G401 (cell line): ENCODE data around the gene DPH7. TPM values are rescaled to one million over a fixed set of nuclear protein-coding genes. Genes with fewer than 3 reads are reported as not detected.
"Not testable (repeated sequence)": the region's sequence is repeated elsewhere in the genome, so short reads cannot be mapped to it uniquely, and the experiment has no call there.

Experiments
- DNase-seq: peaks from one replicate; pipeline ENCODE4 v3.0.0-alpha.2; 2015; ENCODE audit warnings: low spot score
- in situ Hi-C: cut with HindIII; loops from 2 replicates; pipeline ENCODE4 v1.10.0; 2016; ENCODE audit warnings: low sequenced_read_pairs, mixed read lengths
- total RNA-seq: library from RNA; depleted of rRNA; stranded (reverse); fragments of >200 nt; shearing (Covaris generic); gene quantifications from 2 replicates; pipeline ENCODE4 v1.2.3, GENCODE V29; 2014

Gene DPH7
- total RNA-seq, 1 experiment from 2014 or later = 46.2 TPM

DNA sequence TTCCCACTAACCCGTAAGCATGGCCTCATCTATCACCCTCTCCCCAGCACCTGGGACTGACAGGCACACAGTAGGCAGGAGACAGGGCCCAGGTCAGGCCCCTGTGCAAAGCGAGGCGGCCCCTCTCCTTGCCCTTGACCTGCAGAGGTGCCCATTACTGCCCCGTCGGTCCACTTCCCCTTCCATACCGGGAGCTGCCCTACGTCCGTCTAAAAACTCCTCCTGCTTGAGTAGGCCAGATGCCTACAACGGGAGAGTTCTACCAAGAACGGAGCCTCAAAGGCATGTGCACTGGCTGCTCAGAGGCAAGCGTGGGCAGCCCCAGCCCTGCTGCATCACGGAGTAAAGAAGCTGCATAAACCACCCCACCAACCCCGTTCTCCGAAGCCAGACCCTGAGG is 4.6 kb upstream of the DPH7 start:
- no peak for DNase-seq
- in situ Hi-C loops = loop anchor here (5.0 kb wide), 1 partner anchor 114 kb away; no protein-coding TSS in a partner anchor

GRCh38 chr9:137582286-137582860 is 3.6 kb upstream of the DPH7 start:
- peak; percentile 16 for DNase-seq
- in situ Hi-C loops = loop anchor here (5.0 kb wide), 1 partner anchor 115 kb away; no protein-coding TSS in a partner anchor

GRCh38 chr9:137581361-137582285 is 2.9 kb upstream of the DPH7 start:
- in situ Hi-C loops = loop anchor here (5.0 kb wide), 1 partner anchor 116 kb away; no protein-coding TSS in a partner anchor
- DNase-seq = no peak

DNA sequence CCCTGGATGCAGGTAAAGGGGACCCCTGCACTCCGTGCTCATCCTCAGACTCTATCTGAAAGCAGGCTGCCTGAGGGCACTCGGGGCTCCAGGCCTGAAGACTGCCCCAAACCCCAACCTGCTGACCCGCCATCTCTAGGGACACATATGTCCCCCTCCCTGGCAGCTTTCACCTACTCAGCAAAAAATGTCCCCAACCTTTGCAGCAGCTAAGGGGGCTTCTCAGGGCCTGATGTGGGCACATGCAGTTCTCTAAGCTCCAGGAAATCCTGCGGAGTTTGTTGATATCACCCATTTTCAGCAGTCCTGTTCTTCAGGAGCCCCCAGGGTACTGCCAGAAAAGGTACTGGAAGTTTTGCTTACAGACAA is 2.2 kb upstream of the DPH7 start:
- DNase-seq = no peak
- in situ Hi-C loops = loop anchor here (5.0 kb wide), 1 partner anchor 116 kb away; no protein-coding TSS in a partner anchor

DNA sequence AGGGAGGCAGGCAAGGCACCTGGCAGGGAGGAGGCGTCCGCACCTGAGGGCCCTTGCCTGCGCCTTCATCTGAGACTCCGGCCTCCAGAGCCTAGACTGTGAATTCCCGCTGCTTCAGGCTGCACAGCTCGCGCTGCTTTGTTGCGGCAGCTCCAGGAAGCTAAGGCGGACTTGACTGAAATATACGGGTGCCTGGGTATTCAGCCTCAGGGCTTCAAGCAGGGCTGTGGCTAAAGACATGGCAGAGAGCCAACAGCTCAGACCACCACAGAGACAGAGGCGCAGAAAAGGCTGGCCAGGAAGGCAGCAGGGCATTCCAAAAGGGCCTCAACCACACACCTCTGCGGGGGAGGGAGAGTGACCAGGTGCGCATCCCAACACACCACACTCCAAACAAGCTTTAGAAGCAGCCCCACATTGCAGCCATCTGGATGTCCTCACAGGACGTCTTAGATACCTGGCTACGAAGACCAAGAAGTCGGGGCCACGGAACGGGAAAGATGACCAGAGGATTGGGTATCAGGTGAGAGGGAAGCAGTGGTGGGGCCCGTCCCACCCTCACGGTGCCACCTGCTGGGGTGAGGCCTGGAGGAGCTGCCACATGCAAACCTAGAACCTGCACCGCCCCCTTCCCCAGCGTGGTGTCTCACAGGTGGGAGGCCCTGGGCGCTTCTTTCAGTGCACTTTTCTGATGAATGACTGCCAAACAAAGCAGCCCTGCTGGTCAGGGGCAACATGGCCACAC is 1.7 kb upstream of the DPH7 start:
- in situ Hi-C loops = loop anchor here (5.0 kb wide), 1 partner anchor 117 kb away; no protein-coding TSS in a partner anchor
- DNase-seq = peak; percentile 23

- no peak for DNase-seq
- in situ Hi-C loops = no loop called here
Observed at GRCh38 chr9:137579259-137579604, 507 bp upstream of the DPH7 start.

DNA sequence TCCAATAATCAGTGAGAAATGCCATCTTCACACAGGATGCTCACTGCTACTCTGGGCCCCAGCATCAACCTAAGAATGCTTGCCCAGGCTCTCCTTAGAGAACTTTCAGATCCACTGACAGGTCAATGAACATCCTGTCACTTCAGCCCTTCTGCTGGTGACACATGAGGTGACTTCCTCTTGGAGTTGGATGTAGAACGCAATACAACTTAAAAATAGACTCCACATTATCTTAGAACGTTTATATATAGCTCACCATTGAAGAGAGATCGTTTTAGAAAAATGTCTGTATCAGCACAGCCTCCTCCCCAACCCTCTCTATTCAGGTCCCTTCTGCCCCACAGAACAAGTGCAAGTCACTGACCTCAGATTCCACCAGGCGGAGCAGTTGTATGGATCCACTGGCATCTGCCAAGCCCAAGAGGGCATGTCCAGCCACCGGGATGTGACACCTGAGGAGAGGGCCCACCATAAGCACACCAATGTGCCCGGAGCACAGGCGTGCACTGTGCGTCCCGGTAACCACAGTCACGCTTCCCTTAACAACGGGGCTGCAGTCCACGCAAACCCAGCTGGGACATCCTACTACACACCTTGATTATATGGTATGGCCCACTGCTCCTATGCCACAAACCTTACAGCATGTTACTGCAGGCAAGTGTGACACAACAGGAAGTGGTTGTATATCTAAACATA is 2.9 kb downstream of the DPH7 start:
- DNase-seq = no peak

DNA sequence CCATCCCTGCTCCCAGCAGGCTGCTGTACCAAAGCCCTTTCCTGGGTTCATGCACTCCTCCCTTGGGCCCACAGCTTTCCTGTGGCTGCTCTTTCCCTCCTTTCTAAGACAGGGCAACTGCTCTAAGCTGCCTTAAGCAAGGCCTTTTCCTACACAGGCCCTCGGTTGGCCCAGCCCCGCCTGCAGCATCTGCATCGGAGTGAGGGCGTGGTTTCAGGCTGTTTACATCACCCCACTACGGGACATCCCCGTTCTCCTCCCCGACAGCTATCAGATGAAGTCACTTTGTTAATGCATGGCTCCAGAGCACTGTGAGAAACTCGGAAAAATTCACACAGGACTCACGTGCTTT is 3.4 kb downstream of the DPH7 start:
- in situ Hi-C loops = no loop called here
- no peak for DNase-seq

More for the DNA sequence above, 2.9 kb downstream of the DPH7 start:
- in situ Hi-C loops = no loop called here

GRCh38 chr9:137574192-137574591 is 4.5 kb downstream of the DPH7 start:
- in situ Hi-C loops = no loop called here
- no peak for DNase-seq

- no peak for DNase-seq
- in situ Hi-C loops = no loop called here
Observed at GRCh38 chr9:137570566-137570965, 8.2 kb downstream of the DPH7 start.

DNA sequence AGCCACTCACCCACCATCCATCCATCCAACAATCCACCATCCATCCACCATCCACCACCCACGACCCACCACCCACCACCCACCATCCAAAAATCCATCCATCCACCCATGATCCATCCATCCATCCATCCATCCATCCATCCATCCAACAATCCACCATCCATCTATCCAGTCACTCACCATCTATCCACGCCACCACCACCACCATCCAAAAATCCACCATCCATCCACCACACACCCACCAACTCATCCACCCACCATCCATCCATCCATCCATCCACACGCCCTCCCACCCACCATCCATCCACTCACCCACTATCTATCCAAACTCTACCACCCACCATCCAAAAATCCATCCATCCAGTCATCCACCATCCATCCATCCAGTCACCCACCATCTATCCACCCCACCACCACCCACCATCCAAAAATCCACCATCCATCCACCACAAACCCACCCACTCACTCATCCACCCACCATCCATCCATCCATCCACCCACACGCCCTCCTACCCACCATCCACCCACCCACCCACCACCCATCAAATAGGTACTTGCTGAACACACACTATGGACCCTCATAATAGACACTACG is 9.0 kb downstream of the DPH7 start:
- DNase-seq = no peak
- in situ Hi-C loops = no loop called here

GRCh38 chr9:137568445-137568844 is 10.3 kb downstream of the DPH7 start:
- in situ Hi-C loops, DNase-seq: not testable (repeated sequence)

DNA sequence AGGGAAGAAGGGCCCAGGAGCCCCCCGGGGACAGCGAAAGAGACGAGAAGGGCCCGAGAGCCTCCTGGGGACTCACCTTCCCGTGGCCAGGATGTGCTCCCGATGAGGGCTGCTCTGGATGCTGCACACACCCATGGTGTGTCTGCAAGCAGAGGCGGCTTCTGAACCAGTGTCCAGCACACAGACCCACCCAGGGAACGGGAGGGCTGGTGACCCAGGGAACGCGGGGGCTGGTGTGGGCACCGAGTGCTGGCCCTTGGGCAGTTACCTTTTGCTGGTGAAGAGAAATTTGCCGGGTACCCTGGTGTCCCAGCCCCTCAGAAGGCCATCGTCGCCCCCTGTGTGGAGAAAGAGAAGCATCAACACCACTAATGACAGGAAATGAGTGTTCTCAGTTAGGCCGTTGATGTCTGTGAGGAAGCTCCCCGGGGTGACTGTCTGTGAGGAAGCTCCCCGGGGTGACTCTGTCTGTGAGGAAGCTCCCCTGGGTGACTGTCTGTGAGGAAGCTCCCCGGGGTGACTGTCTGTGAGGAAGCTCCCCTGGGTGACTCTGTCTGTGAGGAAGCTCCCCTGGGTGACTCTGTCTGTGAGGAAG is 13.8 kb downstream of the DPH7 start:
- no peak for DNase-seq
- in situ Hi-C loops = no loop called here

GRCh38 chr9:137564134-137564533 is 14.6 kb downstream of the DPH7 start:
- in situ Hi-C loops = no loop called here
- DNase-seq = no peak

GRCh38 chr9:137558127-137558526 is 20.6 kb downstream of the DPH7 start:
- in situ Hi-C loops = no loop called here
- DNase-seq = no peak

- DNase-seq = no peak
- in situ Hi-C loops = no loop called here
Observed at GRCh38 chr9:137556069-137556838, 22.5 kb downstream of the DPH7 start.

DNA sequence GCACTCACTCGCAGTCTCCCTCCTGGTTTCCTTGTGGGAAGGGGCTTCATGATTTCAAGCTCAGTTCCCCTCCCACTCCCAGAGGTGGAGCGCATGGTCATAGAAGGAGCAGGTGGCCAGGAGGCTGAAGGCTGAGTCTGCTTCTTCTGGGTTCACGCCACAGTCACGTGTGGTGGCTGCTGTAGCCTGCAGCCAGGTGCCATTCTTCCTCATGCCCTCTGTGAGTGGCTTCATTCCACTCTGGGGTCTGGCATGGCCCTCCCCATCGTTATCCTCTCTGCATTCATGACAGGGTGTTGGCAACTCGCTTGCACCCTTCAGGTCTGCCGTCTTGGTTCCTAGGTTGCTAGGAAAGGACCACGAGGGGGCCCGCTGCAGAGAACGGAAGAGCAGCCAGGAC is 23.5 kb downstream of the DPH7 start:
- no peak for DNase-seq
- in situ Hi-C loops = no loop called here

DNA sequence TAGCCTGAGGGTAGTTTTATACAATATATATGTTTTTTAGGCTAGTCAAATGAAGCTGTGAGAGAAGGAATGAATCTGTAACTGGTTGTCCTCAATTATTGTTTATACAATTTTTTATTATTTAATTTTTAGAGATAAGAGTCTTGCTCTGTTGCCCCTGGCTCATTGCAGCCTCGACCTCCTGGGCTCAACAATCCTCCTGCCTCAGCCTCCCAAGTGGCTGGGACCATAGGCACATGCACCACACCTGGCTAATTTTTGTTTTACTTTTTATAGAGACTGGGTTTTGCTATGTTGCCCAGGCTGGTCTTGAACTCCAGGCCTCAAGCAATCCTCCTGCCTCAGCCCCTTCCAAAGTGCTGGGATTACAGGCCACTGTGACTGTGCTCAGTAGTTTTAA is 24.4 kb downstream of the DPH7 start:
- DNase-seq = no peak
- in situ Hi-C loops = no loop called here
